ENCODE results near the gene SPP2.

DNA sequence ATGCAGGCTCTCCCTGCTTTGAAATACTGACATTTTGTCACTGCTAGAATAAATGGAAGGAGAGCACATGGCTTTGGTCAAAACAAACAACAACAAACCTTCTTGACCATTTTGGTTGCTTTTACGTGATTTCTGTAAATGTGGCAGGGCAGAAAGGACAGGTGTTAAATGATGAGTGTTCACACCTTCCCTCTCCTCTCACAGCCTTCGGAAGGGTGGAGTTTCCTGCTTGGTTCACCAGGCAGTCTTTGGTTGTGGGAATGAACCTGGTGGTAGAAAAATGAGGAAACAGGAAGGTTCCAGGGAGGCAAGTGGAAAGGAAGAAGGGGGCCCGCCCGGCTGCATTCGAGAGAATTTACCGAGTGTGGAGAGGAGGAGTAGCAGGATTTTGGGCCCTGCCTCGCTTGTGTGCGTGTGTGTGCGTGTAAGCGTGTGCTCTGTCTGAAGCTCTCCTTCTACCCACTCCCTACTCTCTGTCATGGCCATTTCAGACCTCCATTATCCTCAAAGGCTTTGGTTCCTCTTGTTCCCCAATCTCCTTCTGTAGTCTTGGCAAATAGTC is 23.7 kb upstream of the SPP2 start:
- TF ChIP-seq, protein P1, sequence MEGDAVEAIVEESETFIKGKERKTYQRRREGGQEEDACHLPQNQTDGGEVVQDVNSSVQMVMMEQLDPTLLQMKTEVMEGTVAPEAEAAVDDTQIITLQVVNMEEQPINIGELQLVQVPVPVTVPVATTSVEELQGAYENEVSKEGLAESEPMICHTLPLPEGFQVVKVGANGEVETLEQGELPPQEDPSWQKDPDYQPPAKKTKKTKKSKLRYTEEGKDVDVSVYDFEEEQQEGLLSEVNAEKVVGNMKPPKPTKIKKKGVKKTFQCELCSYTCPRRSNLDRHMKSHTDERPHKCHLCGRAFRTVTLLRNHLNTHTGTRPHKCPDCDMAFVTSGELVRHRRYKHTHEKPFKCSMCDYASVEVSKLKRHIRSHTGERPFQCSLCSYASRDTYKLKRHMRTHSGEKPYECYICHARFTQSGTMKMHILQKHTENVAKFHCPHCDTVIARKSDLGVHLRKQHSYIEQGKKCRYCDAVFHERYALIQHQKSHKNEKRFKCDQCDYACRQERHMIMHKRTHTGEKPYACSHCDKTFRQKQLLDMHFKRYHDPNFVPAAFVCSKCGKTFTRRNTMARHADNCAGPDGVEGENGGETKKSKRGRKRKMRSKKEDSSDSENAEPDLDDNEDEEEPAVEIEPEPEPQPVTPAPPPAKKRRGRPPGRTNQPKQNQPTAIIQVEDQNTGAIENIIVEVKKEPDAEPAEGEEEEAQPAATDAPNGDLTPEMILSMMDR (IDR thresholded peaks at IDR 0.05 in 4 of 5, conservative IDR thresholded peaks at IDR 0.05 in 1 of 5) = no peak
- TF ChIP-seq POLR2A (IDR thresholded peaks at IDR 0.05) = no peak
